Tibial artery (tissue), 4 donors: ENCODE results near the gene NOTCH1.

Experiments
- DNase-seq, 2 donors: peaks; one replicate each; pipeline ENCODE4 v3.0.0-alpha.2; 2019
- H3K27ac ChIP-seq, 2 donors: fragments of 200-600 bp; sonication (generic) in 1 of 2; 1 replicate in 1 of 2; 2 replicates in 1 of 2; pipeline ENCODE4 v1.5.1; 2018 to 2019; ENCODE audit warnings: mild to moderate bottlenecking in 1 of 2
- H3K27me3 ChIP-seq, 2 donors: fragments of 200-600 bp; sonication (generic) in 1 of 2; one replicate each; pipeline versions ENCODE4 v1.5.1 to v1.6.0; 2016 to 2019
- H3K36me3 ChIP-seq, 3 donors: fragments of 200-600 bp; sonication (generic) in 2 of 3; one replicate each; pipeline ENCODE4 v1.5.1; 2016 to 2019; ENCODE audit warnings: mild to moderate bottlenecking in 2 of 3
- H3K4me1 ChIP-seq, 4 donors: fragments of 200-600 bp; sonication (generic) in 2 of 4; 1 replicate in 3 of 4; 2 replicates in 1 of 4; pipeline ENCODE4 v1.5.1; 2016 to 2019
- H3K4me3 ChIP-seq, 2 donors: fragments of 200-600 bp; sonication (generic) in 1 of 2; 1 replicate in 1 of 2; 2 replicates in 1 of 2; pipeline ENCODE4 v1.5.1; 2018 to 2019; ENCODE audit warnings: mild to moderate bottlenecking in 2 of 2
- H3K9me3 ChIP-seq, 3 donors: fragments of 200-600 bp; sonication (generic) in 1 of 3; one replicate each; pipeline ENCODE4 v1.5.1; 2016 to 2019
- CTCF ChIP-seq, 2 experiments: fragments of 200-600 bp in 1 of 2; fragments of 450-650 bp in 1 of 2; IDR thresholded peaks; one replicate each; pipeline ENCODE4 v1.5.1; 2017 to 2019; ENCODE audit warnings: antibody characterized with exemption in 2 of 2, mild to moderate bottlenecking in 1 of 2, moderate library complexity in 1 of 2
- intact Hi-C: fragments of 100-400 bp; cut with DNase I; formaldehyde crosslinking; loops from one replicate; pipeline ENCODE4 v1.15.0; 2023; ENCODE audit warnings: low total_unique reads

The NOTCH1 gene

GRCh38 chr9:136507992-136508375 is 37.9 kb downstream of the NOTCH1 start:
- Histone ChIP-seq H3K4me1 (no peaks in the 10 kb centered on the region), H3K36me3 (peaks cover 98 to 100% (median 100%) of the 10 kb centered on the region in 3 donors)
- intact Hi-C loops, result no loop called here

DNA sequence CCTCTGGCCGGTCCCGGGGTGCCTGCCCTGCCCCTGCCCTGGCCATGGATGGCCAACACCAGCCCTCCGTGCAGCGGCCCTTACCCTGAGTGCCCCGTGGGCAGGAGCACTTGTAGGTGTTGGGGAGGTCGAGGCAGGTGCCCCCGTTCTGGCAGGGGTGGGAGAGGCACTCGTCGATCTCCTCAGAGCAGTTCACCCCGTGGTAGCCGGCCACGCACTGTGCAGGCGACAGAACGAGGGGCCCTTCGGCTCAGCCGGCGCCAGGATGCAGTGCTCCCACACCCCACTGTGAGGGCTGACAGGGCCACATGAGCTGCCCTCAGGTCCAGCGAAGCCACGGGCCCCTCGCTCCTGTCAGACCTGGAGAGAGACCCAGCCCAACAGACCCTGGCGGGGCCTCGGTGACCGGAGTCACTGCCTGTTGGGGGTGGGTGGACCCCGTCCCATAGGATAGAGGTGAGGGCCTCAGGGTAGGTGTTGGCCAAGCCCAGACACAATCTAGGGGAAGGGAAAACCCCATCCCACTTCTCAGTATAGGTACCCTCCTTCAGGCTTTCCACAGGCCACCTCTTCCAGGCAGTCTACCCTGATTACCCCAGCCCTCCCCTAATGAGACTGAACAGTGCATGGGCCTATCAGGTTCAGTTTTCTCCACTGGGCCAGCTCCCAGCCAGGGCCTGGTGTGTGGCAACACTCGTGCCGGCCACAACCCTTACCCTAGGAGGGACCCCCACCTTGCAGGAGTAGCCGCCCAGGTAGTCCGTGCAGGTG is 38.4 kb downstream of the NOTCH1 start:
- H3K27me3 ChIP-seq, result no peaks in the 10 kb centered on the region
- no peaks in the 10 kb centered on the region for H3K9me3 ChIP-seq
- no peak for DNase-seq
- H3K4me3 ChIP-seq, result no peak overlapping the region
- intact Hi-C loops, result no loop called here
- peaks cover 96 to 100% (median 100%) of the 10 kb centered on the region in 3 donors for H3K36me3 ChIP-seq
- H3K4me1 ChIP-seq, result no peaks in the 10 kb centered on the region
- no peak for TF ChIP-seq CTCF (IDR thresholded peaks at IDR 0.05)
- no peak overlapping the region for H3K27ac ChIP-seq

More at GRCh38 chr9:136507992-136508375, 37.9 kb downstream of the NOTCH1 start:
- TF ChIP-seq CTCF (IDR thresholded peaks at IDR 0.05), result no peak
- H3K4me3 ChIP-seq, result no peak overlapping the region
- H3K9me3 ChIP-seq, result no peaks in the 10 kb centered on the region
- DNase-seq, result no peak
- no peaks in the 10 kb centered on the region for H3K27me3 ChIP-seq
- H3K27ac ChIP-seq, result no peak overlapping the region

GRCh38 chr9:136506425-136506824 is 39.4 kb downstream of the NOTCH1 start:
- no peak overlapping the region for H3K27ac ChIP-seq
- H3K9me3 ChIP-seq, result no peaks in the 10 kb centered on the region
- no peaks in the 10 kb centered on the region for H3K27me3 ChIP-seq
- no peaks in the 10 kb centered on the region for H3K4me1 ChIP-seq
- no peak for DNase-seq
- H3K4me3 ChIP-seq, result no peak overlapping the region
- H3K36me3 ChIP-seq, result peaks cover 95 to 100% (median 100%) of the 10 kb centered on the region in 3 donors
- no peak for TF ChIP-seq CTCF (IDR thresholded peaks at IDR 0.05)
- intact Hi-C loops, result no loop called here

DNA sequence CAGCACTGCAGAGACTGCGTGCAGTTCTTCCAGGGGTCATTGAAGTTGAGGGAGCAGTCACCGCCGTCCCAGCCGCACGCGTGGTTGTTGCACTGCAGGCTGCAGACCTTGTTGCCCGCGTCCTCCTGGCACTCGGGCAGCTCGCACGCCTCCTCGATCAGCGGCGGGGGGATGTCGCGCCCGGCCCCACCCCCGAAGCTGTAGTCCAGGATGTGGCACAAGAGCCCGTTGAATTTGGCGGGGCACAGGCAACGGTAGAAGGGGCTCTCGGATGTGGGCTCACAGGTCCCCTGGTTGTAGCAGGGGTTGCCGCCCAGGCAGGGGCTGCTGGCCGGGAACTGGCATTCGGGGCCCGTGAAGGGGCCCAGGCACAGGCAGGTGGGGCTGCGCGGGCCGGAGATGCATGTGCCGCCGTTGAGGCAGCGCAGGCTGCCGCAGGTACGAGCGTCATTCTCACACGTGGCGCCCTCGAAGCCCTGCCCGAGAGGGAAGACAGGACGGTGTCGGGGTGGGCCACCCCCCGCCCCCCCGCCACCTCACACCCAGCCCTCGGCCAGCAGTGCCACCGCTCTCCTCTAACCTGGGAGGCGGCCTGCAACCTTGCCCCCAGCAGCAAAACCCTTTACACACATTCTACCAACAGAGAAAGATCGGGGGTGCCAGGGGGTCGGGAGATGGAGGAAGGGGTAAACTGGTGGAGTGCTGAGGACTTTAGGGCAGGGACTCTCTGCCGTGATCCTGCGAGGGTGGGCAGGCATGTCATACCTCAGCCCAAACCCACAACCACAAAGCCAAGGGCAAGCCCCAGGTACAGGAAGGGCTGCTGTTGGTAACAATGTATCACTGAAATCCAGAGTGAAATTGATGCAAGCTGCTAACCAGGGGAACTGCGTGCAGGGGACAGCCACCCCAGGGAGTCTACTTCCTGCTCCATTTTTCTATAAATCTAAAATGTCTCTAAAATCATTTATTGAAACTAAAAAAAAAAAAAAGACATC is 40.1 kb downstream of the NOTCH1 start:
- Histone ChIP-seq H3K9me3 (no peaks in the 10 kb centered on the region), H3K36me3 (peaks cover 98 to 100% (median 100%) of the 10 kb centered on the region in 3 donors), H3K27ac (no peak overlapping the region), H3K4me1 (no peaks in the 10 kb centered on the region), H3K4me3 (no peak overlapping the region), H3K27me3 (no peaks in the 10 kb centered on the region)
- no peak for DNase-seq
- no peak for TF ChIP-seq CTCF (IDR thresholded peaks at IDR 0.05)
- intact Hi-C loops, result no loop called here

GRCh38 chr9:136504512-136505348 is 41.1 kb downstream of the NOTCH1 start:
- Histone ChIP-seq H3K36me3 (peaks cover 98 to 100% (median 100%) of the 10 kb centered on the region in 3 donors), H3K4me3 (no peak overlapping the region), H3K27ac (no peak overlapping the region), H3K4me1 (no peaks in the 10 kb centered on the region), H3K27me3 (no peaks in the 10 kb centered on the region), H3K9me3 (no peaks in the 10 kb centered on the region)
- no peak for DNase-seq
- intact Hi-C loops, result no loop called here
- TF ChIP-seq CTCF (IDR thresholded peaks at IDR 0.05), result no peak
